ENCODE data around the gene ZNF738.

DNA sequence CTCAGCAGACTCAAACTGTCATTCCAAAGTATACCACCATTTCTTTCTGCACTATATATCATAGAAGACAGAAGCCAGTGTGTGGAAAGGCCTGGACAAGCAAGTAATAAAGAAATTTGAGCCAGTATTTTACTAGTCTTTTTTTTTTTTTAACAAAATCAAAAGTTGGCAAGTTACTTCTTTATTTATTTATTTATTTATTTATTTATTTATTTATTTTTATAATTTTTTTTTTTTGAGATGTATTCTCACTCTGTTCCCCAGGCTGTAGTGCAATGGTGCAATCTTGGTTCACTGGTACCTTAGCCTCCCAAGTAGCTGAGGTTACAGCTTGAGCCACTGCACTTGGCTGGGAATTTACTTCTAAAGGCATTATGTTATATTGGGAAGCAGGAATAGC lies 63.4 kb downstream of the ZNF738 start:
- TF ChIP-seq, protein P1, sequence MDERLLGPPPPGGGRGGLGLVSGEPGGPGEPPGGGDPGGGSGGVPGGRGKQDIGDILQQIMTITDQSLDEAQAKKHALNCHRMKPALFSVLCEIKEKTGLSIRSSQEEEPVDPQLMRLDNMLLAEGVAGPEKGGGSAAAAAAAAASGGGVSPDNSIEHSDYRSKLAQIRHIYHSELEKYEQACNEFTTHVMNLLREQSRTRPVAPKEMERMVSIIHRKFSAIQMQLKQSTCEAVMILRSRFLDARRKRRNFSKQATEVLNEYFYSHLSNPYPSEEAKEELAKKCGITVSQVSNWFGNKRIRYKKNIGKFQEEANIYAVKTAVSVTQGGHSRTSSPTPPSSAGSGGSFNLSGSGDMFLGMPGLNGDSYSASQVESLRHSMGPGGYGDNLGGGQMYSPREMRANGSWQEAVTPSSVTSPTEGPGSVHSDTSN (CRISPR knock-in tag; IDR thresholded peaks at IDR 0.05): no peak
- no peak for TF ChIP-seq EZH2 (conservative IDR thresholded peaks at IDR 0.05; ENCODE audit: low read depth, low read length)
- no peak for TF ChIP-seq AHR (CRISPR knock-in tag; IDR thresholded peaks at IDR 0.05)
- TF ChIP-seq, protein P2, sequence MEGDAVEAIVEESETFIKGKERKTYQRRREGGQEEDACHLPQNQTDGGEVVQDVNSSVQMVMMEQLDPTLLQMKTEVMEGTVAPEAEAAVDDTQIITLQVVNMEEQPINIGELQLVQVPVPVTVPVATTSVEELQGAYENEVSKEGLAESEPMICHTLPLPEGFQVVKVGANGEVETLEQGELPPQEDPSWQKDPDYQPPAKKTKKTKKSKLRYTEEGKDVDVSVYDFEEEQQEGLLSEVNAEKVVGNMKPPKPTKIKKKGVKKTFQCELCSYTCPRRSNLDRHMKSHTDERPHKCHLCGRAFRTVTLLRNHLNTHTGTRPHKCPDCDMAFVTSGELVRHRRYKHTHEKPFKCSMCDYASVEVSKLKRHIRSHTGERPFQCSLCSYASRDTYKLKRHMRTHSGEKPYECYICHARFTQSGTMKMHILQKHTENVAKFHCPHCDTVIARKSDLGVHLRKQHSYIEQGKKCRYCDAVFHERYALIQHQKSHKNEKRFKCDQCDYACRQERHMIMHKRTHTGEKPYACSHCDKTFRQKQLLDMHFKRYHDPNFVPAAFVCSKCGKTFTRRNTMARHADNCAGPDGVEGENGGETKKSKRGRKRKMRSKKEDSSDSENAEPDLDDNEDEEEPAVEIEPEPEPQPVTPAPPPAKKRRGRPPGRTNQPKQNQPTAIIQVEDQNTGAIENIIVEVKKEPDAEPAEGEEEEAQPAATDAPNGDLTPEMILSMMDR (CRISPR knock-in tag; IDR thresholded peaks at IDR 0.05): no peak
- no peak for TF ChIP-seq POLR2AphosphoS5 (IDR thresholded peaks at IDR 0.05; ENCODE audit: low read depth, low read length)
- TF ChIP-seq, protein P3, sequence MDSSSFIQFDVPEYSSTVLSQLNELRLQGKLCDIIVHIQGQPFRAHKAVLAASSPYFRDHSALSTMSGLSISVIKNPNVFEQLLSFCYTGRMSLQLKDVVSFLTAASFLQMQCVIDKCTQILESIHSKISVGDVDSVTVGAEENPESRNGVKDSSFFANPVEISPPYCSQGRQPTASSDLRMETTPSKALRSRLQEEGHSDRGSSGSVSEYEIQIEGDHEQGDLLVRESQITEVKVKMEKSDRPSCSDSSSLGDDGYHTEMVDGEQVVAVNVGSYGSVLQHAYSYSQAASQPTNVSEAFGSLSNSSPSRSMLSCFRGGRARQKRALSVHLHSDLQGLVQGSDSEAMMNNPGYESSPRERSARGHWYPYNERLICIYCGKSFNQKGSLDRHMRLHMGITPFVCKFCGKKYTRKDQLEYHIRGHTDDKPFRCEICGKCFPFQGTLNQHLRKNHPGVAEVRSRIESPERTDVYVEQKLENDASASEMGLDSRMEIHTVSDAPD (CRISPR knock-in tag; IDR thresholded peaks at IDR 0.05): no peak
- no peak for TF ChIP-seq CHD2 (IDR thresholded peaks at IDR 0.05; ENCODE audit: low read depth, low read length)
- TF ChIP-seq ZZZ3 (CRISPR knock-in tag; IDR thresholded peaks at IDR 0.05; ENCODE audit: borderline replicate concordance): no peak
- TF ChIP-seq, protein P4, sequence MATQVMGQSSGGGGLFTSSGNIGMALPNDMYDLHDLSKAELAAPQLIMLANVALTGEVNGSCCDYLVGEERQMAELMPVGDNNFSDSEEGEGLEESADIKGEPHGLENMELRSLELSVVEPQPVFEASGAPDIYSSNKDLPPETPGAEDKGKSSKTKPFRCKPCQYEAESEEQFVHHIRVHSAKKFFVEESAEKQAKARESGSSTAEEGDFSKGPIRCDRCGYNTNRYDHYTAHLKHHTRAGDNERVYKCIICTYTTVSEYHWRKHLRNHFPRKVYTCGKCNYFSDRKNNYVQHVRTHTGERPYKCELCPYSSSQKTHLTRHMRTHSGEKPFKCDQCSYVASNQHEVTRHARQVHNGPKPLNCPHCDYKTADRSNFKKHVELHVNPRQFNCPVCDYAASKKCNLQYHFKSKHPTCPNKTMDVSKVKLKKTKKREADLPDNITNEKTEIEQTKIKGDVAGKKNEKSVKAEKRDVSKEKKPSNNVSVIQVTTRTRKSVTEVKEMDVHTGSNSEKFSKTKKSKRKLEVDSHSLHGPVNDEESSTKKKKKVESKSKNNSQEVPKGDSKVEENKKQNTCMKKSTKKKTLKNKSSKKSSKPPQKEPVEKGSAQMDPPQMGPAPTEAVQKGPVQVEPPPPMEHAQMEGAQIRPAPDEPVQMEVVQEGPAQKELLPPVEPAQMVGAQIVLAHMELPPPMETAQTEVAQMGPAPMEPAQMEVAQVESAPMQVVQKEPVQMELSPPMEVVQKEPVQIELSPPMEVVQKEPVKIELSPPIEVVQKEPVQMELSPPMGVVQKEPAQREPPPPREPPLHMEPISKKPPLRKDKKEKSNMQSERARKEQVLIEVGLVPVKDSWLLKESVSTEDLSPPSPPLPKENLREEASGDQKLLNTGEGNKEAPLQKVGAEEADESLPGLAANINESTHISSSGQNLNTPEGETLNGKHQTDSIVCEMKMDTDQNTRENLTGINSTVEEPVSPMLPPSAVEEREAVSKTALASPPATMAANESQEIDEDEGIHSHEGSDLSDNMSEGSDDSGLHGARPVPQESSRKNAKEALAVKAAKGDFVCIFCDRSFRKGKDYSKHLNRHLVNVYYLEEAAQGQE (IDR thresholded peaks at IDR 0.05; ENCODE audit: borderline replicate concordance in 1 of 2, low read depth in 1 of 2, low read length in 2 of 2): no peak
- no peak for TF ChIP-seq ZSCAN21 (CRISPR knock-in tag; IDR thresholded peaks at IDR 0.05; ENCODE audit: borderline replicate concordance)
- no peak for TF ChIP-seq YY1 (IDR thresholded peaks at IDR 0.05; ENCODE audit: insufficient read depth, insufficient replicate concordance, low read depth, low read length)
- TF ChIP-seq TRIM24 (CRISPR knock-in tag; IDR thresholded peaks at IDR 0.05): no peak

Data from HepG2 (cell line).